22Rv1 (cell line): ENCODE measurements around the gene MTMR10.
A peak's percentile ranks its signal among the peaks of the same experiment; 100 is the strongest.

ENCODE experiments used
- H3K27ac ChIP-seq: fragments of 450-650 bp; 2 replicates; pipeline ENCODE4 v1.5.1; 2017
- CTCF ChIP-seq: fragments of 450-650 bp; IDR thresholded peaks from 2 replicates; pipeline ENCODE4 v1.5.1; 2017; ENCODE audit warnings: mild to moderate bottlenecking
- ZFX ChIP-seq: fragments of 450-650 bp; IDR thresholded peaks from 2 replicates; pipeline ENCODE4 v1.6.1; 2017; ENCODE audit warnings: antibody characterized with exemption, borderline replicate concordance

The MTMR10 gene

GRCh38 chr15:30997270-30997669 lies 5.8 kb upstream of the MTMR10 start:
- no peak overlapping the region for H3K27ac ChIP-seq
- TF ChIP-seq ZFX (no peak), CTCF (no peak)

GRCh38 chr15:30992249-30992864 lies 929 bp upstream of the MTMR10 start:
- peak overlapping the region; percentile 69 for H3K27ac ChIP-seq
- TF ChIP-seq ZFX = no peak
- no peak for TF ChIP-seq CTCF

- no peak for TF ChIP-seq ZFX
- no peak for TF ChIP-seq CTCF
- H3K27ac ChIP-seq = peak overlapping the region; percentile 69
Observed at GRCh38 chr15:30990446-30991254, 778 bp downstream of the MTMR10 start.

GRCh38 chr15:30990036-30990435 lies 1.4 kb downstream of the MTMR10 start:
- H3K27ac ChIP-seq = peak overlapping the region; percentile 69; the same call in 1 of the 2 replicates
- no peak for TF ChIP-seq CTCF
- TF ChIP-seq ZFX = no peak

- TF ChIP-seq ZFX (no peak), CTCF (no peak)
- H3K27ac ChIP-seq = no peak overlapping the region
Observed at GRCh38 chr15:30985081-30985531, 6.3 kb downstream of the MTMR10 start.

- no peak for TF ChIP-seq CTCF
- TF ChIP-seq ZFX = no peak
- no peak overlapping the region for H3K27ac ChIP-seq
Observed at GRCh38 chr15:30984542-30984941, 6.9 kb downstream of the MTMR10 start.

GRCh38 chr15:30984118-30984517 lies 7.3 kb downstream of the MTMR10 start:
- TF ChIP-seq CTCF (no peak), ZFX (no peak)
- no peak overlapping the region for H3K27ac ChIP-seq
